HL-60 (cell line): ENCODE measurements around the gene IL12RB1.

ENCODE experiments used
- CTCF ChIP-seq: IDR thresholded peaks from one replicate; pipeline ENCODE4 v1.5.1; 2011; ENCODE audit warnings: low read length, control low read depth, inconsistent platforms; ENCODE audit not compliant: insufficient read depth
- GABPA ChIP-seq: IDR thresholded peaks from 2 replicates; pipeline ENCODE4 v1.6.1; 2012; ENCODE audit warnings: low read depth
- POLR2AphosphoS5 ChIP-seq: IDR thresholded peaks from 2 replicates; pipeline ENCODE4 v1.6.1; 2012; ENCODE audit warnings: low read depth

GRCh38 chr19:18055967-18056366, 30.8 kb downstream of the IL12RB1 start:
- no peak for TF ChIP-seq CTCF
- no peak for TF ChIP-seq GABPA
- TF ChIP-seq POLR2AphosphoS5 = no peak
